Amygdala (tissue), 56 donors: ENCODE results near the gene ACSF3.
A peak's percentile ranks its signal among the peaks of the same experiment; 100 is the strongest.

Experiments used
- DNase-seq, 56 donors: peaks; one replicate each; lab custom pipeline; 2025; lab: John Stamatoyannopoulos, UW

ACSF3 gene

DNA sequence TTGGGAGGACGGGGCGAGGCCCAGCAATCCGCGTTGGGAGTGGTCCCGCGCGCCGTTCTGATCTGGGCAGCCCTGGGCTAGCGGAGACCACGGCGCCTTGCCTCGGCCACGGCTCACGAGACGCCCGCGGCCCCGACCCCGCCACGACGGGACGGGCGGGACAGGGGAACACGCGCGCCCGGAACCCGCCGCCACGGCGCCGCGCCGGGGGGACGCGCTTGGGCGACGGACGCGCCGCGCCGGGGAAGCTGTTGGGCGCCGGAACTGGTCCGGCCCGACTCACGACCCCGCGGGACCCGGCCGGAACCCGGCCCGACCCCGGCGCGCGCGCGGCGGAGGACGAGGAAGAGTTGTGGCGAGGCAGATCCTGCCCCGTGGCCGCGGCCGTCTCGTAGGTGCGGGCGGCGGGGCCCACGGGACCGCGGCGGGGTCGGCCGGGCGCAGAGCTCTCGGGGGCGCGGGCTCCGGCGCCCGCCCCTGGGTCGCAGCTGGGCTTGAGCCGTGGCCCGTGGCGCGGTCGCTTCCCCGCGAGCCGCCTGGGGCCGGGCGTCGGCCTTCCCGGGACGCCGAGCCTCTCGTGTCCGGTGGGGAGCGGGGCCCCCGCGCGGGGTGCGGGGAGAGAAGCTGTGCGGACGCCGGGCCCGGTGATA is at the start of gene ACSF3:
Gene ACSF3, plus strand, starts transcription at position 251 of the 650 bp plus-strand sequence. CDS start 6,830 bp downstream, outside the sequence.
- peak in 40 of 56 donors; percentile 7 to 73 (median 32) for DNase-seq

DNA sequence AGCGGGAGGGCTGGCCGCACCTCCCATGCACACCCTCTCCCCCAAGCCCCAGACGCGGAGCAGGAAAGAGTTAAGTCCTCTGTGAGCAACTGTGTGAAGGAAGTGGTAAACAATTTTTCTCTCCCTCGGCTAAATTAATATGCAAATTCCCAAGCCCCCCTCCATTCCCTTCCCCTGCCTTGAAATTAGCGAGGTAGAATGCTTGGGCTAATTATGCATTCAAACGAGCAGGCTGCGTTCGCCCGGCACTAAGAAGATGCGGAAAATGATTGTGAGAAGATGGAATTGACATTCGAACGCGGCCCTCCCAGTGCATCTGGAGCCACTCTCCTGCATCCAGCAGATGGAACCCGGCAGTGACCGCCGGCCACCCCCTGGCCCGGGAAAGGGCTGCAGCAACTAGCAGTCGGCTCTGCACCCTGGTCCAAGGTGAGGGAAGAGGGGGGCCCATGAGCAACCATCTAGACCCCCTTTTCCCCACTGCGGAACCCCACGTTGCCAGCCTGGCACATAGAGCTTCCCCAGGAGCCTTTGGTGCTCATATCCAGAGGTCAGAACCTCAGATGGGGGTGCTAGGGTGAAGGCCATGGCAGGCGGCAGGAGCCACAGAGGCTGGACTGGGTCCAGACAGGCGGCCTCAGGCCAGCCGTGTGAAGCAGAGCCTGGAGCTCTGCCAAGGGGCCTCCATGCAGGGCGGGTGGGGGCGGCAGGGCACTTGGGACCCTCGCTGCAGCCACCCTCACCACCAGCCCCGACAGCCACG is 49.1 kb upstream of the ACSF3 start:
- peak in 1 of 56 donors; percentile 35 for DNase-seq

DNA sequence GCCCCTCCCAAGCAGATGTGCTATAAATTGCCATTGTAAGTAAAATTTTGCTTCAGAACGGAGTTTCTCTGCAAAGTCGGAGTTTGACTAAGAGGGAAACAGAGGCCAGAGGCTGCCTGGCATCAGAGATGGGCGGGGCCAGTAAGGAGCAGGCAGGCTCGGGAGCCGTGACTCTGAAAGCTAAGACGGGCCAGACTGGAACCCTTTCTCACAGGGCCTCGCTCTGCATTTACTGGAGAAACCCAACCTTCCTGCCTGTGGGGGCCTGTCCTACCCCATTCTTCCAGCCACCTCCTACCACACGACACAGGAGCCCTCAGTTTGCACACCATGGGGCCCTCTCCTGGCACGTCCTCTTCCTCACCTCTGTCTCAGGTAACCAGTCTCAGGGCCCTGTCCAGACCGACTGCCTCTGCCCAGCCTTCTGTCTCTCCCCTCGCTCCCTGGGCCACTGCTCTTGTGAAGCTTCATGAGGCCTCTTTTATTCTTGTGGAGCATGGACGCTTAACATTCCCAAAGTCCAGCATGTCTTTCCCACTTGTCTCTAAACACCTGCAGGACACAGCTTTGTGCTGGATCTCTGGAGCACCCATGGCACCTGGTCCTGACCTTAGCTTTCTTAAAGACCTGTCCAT is 48.4 kb upstream of the ACSF3 start:
- DNase-seq, result no peak

DNA sequence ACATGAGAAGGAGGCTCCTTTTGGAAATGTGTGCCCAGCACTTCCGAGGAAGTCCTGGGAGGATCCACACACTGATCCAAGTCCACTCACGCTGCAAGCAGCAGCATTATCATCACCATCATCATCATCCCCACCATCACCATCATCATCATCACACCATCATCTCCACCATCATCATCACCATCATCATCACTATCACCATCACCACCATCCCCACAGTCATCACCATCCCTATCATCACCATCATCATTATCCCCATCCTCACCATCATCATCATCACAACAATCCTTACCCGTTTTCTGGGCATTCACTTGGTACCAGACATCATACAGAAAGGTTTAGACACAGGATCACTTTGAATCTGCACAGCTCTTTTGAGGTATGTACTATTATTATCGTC is 47.8 kb upstream of the ACSF3 start:
- DNase-seq, result no peak

DNA sequence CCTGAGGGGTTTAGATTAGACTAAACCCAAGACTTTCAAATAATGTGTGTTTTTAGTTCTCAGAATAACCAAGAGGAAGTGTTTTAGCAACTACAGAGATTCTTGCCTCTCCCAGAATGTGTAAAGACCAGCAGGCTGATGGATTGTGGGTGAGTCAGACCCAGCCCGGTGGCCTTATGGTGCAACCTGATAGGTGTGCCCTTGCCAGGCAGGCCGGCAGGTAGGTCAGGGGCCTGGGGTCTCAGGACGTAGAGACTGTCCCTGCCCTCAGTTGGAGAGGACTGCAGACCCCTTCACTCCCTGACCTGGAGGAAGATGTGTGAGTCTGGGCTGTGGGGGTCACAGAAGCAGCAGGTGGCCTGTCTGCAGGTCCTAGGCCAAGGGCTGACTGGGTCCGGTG is 47.2 kb upstream of the ACSF3 start:
- DNase-seq, result no peak

DNA sequence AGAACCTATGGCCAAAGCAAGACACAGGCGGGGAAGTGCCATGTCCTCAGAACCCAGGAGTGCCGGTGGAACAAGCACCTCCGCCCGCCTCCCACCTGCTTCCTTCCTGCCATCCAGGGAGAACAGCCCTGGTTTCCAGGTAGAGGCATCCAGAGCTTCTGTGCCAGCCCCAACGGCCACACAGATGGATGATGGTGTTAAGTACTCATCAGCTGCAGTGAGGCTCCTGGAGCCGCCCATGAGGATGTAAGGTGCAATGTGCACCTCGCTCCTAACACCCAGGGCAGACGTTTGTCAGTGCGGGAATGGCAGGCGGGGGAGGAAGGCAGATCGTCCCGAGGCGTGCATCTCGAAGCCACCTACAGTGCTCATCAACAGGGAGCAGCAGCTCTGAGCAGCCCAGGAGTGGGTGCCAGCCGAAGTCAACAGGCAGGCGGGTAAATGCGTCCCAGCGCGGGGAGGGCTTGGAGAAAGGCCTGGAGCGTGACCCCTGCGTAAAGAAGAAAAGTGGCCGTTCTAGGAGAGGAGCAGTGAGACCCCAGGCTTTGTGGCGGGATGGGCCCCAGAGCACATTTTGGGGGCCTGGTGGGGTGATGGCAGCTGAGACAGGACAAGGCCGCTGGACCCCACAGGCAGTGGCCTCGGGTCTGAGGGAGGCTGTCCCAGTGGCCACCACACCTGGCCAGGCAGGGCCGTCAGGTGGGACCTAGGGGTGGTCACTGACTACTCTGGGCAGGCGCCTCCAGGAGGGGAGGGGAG is 46.1 kb upstream of the ACSF3 start:
- DNase-seq, result no peak

DNA sequence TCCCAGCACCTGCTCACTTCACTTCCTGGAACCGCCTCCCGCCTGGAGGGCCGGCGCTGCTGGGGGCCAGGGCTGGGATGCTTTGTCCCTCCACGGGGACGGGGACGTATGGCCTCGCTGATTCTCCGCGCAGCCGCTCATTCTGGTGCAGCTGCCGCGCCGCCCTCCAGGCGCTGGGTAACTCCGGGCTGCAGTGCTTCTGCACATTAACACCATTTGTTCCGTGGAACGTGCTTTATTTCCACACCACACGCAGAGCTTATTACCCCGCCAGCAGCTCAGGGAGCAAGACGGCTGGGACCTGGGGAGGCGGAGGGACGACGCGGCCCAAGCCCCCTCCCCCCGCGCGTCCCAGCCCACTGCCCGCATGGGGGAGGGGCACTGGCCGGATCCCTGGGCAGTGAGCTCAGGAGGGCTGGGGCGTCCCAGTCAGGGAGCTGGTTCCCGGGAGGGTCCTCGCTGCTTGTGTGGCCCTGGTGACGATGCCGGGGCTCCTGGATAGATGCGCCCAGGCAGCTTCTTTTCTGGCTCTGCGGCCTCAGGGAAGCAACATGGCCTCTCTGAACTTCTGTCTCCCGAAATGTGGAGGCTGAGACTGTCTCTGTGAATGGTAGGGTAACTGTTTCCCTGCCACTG is 45.4 kb upstream of the ACSF3 start:
- no peak for DNase-seq

DNA sequence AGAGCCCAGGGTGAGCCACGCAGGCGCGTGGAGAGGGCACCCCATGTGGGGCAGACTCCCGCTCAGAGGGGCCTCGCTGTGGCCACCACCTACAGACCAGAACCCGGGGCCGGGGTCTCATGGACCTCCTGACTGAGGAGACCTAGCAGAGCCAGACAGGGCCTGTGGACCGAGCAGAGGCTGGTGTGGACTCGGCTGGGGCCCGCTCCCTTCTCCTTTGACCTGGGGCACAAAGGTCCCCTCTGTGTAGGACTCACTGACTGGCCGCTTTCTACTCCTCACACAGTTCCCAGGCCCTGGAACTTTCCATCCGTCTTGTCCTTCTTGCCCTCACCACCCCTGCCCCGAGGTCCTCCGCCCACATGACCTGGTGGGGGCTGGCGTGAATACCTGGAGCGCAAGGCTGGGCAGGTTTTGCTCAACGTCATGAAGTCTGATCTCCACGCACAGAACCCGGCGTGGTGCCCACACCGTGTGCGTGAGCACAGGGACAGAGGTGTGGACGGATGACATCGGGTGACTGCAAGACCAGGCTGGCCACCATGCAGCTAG is 44.7 kb upstream of the ACSF3 start:
- DNase-seq, result no peak

DNA sequence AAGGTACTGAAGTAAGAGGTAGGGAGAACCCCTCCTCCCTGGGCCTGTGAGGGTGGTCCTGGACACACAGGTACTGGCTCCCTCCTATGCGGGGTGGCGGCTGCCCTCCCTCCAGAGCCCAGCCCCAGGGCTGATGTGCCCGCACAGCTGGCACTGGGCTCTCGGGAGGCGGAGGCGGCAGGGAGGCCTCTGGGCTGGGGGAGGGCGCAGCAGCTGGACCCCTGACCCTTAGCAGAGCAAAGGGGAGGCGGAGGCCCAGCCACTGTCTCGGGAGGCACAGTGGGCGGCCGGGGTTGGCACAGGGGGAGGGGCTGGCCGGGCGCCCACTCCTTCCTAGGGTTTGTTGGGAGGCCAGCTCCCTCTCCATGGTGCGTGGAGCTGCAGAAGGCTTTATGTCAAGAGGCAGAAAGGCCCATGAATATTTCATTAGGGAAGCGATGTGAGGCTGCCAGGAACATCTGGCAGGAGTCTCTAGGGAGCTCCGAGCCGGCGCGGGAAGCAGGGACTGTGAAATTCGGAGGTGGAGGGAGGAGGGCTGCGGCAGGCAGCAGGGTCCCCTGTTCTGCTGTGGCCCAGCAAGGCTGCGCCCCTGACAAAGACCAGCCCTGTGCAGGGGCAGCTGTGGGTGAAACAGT is 44.1 kb upstream of the ACSF3 start:
- DNase-seq, result peak in 4 of 56 donors; percentile 8 to 28 (median 20)

DNA sequence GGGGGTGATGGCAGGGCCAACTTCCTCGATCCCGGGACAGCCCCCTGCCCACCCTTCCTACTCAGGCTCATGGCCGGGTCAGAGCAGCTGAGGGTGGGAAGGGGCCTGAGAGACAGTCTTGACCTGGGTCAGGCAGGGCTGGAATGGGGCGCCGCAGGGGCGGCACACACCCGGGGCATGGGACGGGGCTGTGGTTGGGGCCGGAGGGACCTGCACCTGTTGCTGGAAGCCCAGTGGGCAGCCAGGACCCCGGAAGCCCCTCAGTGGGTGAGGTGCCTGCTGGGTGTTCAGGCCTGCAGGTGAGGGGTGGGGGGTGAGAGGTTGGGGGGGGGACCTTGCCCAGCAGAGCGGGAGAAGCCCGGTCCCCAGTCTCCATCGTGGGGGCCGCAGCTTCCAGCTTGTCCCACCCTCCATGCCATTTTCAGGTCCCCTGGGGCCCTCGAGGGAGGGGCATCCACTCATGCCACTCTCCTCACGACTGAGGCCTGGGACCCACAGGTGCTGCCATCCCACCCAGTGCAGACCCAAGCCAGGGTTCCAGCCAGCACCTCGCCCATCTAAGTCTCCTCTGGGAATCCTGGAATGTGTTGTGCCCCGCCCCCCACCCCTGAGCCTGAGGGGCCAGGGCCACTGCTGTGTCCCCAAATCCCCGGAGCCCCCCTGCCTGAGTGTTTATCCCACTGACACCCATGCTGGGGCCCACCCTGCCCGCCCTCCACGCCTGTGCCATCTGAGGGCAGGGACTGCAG is 43.4 kb upstream of the ACSF3 start:
- DNase-seq, result no peak

DNA sequence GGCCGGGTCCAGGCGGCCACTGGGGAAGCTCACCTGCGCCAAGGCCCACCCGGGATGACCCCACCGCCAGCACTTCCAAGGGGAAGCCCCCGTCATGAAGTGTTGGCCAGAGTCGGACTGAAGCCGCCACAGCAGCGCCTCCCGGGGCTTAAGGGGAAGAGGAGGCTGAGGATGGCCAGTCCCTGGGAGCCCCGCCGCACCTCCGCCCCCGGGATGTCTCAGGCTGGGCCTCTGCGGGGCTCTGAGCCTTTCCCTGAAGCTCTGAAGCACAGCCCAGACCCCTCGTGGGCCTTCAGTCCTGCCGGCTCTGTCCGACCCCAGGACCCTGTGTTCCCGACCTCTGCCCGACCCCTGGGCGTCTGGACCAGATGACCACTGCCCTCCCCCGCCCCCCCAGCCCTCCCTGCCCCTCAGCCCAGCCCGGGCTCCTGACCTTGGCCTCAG is 42.8 kb upstream of the ACSF3 start:
- no peak for DNase-seq

DNA sequence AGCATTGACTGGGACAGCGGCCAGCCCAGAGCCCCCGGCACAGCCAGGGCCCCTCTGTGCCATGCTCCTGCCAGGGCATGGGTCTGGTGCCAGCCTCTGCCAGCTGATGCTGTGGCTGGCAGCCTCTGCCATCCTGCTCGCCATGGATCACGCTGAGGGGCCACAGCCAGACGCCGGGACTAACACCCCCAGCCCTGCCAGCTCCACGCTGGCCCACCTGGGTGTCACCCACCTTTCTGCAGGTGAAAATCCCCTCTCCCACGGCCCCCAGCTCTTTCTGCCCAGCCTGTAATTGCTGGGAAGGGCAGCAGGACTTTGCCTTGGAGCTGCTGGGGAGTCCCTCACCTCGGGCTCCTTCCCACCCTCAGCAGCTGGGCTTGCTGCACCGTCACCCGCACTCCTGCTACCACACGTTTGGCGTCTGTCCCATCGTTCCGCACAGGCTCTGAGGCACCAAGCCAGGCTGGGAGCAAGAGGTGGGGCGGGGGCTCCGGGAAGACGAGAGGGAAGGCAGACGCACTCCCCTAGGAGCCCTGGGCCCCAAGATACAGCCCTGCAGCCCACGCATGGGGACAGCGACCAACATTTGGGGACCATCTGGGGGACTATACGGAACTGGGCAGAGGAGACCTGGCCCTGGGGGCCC is 42.0 kb upstream of the ACSF3 start:
- peak in 5 of 56 donors; percentile 31 to 47 (median 34) for DNase-seq

DNA sequence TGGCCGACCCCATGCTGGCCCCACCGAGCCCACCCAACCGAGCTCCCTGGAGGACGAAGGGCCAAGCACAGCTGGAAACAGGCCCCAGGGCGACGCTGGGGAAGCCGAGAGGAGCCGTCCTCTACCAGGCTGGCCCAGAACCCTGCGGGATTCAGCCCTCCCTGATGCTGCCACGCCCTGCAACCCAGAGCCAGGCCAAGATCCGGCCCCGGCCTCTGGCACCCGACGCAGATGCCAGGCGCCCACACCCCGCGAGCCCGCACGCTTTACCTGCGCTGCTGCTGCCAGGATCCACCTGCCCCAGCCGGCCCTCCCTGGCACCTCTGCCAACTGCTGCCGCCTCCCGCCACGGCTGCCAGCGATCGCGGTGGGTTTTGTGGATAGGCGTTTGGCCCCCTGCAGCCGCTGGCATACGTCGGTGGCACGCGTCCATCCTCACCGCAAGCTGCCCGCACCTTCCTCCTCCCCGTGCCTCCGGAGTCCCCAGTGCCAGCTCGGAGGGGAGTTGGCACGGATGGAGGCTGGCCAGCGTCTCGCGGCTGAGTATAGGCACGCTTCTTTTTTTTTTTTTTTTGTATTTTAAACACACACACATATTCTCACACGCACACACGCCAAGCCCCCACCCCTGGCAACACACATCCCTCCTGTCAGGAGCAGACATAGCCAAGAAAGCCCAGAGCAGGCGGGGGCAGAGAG is 41.3 kb upstream of the ACSF3 start:
- peak in 1 of 56 donors; percentile 72 for DNase-seq

DNA sequence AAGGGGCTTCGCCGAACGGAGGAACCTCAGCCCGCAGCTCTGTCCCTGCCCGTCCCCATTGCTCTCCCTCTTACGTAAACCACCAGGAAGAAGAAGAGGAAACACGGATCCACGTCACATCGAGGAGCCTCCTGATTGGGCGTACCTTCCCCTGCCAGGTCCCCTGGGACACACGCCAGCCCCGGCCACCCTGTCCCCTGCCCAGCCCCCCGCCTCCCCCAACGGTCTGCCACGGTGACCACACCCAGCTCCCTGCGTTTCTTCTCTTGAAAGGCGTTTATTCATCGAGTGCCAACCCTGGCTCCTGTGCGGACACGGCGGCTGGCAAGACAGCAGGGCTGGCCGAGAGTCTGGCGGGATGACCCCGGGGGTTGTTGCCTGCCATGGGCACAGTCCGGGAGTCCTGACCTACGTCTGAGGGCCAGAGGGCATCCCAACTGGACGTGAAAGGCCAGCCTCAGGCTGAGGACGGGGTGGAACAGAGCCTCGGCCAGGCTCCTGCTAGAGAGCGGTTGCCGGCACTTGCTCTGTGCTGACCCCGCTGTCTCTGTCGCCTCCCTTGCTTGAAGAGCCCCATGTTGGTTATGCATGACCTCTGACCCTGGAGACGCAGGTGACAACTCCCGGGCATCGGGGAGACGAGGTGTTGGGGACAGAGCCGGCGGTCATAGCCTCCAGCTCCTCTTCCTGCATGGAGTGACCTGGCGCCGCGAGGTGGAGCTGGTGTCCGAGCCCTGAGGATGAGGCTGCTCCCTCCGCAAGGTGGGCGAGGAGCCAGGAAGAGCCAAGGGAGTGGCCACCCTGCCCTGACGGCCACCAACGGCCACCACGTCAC is 40.5 kb upstream of the ACSF3 start:
- peak in 43 of 56 donors; percentile 8 to 74 (median 41) for DNase-seq

DNA sequence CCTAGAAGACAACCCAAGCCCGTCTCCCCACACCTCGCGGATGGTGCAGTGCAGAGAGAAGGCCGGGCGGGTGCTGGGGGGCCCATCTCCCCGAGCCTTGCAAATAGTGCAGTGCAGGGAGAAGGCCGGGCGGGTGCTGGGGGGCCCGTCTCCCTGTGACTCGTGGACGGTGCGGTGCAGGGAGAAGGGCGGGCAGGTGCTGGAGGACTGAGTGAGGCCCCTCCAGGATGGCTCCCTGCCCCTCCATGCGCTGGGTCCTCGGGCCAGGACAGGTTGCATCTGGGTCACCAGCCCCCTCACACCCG is 40.0 kb upstream of the ACSF3 start:
- DNase-seq, result no peak

DNA sequence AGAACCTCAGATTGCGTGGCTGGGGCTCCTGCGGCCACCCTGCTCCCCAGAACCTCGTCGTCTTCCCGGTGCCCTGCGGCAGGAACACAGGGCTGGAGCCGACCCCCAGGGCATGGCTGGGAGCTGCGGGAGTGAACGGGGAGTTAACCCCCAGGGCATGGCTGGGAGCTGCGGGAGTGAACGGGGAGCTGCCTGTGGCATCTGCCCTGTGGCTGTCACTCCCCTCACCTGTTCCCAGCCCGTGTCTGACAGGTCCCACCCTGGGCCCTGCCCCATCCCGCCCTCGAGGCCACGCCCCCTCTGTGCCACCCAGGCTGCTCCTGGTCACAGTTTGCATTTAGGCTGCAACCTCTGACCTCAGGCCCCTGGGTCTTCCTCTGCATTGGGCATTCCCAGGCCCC is 39.4 kb upstream of the ACSF3 start:
- no peak for DNase-seq

DNA sequence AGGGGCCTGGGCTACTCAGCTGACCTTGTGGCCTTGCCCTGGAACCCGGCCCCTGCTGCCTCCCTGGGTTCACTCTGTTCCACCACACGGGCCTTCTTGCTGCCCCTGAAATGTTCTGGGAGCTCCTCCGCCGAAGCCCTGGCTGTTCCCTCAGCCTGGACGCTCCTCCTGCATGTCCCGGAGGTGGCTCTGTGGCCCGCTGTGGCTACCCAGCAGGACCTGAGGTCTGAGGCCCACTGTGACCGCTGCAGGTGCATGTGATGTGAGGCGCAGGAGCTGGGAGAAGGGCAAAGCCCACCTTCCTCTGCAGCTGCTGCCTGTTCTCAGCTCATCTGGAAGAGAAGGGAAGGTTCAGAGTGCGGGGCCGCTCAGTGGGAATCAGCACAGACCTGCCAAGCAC is 38.9 kb upstream of the ACSF3 start:
- DNase-seq, result no peak
